Measurements from ENCODE around the gene MSMP.

DNA sequence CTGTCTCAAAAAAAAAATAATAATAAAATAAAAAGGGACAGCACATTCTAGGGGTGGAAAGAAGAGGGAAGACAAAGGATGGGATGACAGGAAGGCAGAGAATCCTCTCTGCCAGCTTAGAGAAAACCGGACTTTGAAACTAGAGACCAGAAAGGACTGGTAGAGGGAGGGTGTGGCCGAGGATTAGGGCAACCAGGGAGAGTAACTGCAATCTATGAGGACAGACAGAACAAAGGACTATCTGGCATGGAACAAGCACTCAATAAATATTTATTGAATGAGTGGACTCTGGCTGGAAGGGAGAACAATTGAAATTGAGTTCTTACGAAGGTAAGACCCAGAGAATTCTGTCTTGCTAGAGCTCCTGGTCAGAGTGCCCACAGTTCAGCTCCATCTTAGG, 7.5 kb downstream of the MSMP start:
- TF ChIP-seq EZH2 (IDR thresholded peaks at IDR 0.05; ENCODE audit: borderline replicate concordance, low read depth, low read length, poor library complexity, severe bottlenecking) = no peak
- TF ChIP-seq CTCF (conservative IDR thresholded peaks at IDR 0.05; ENCODE audit: low read depth, low read length) = no peak

All from A673 (cell line).